Measurements from ENCODE around the gene GAS7.

- TF ChIP-seq ZNF224 (CRISPR knock-in tag; IDR thresholded peaks at IDR 0.05) (no peak), REST (IDR thresholded peaks at IDR 0.05; ENCODE audit: borderline replicate concordance in 1 of 2, low read depth in 1 of 2, low read length in 2 of 2) (no peak), CTCF (CRISPR knock-in tag; IDR thresholded peaks at IDR 0.05) (no peak), NFYB (CRISPR knock-in tag; IDR thresholded peaks at IDR 0.05) (no peak), JUN (CRISPR knock-in tag; IDR thresholded peaks at IDR 0.05) (no peak), ELF4 (CRISPR knock-in tag; IDR thresholded peaks at IDR 0.05; ENCODE audit: borderline replicate concordance) (no peak), ZBTB25 (CRISPR knock-in tag; IDR thresholded peaks at IDR 0.05) (no peak), MXI1 (IDR thresholded peaks at IDR 0.05; ENCODE audit: borderline replicate concordance, low read depth, low read length) (no peak), KAT2B (IDR thresholded peaks at IDR 0.05; ENCODE audit: borderline replicate concordance, low read depth, low read length) (no peak)
These were observed 107.4 kb downstream of the GAS7 start for GRCh38 chr17:10091046-10091445.
